Fibroblast of skin of abdomen (primary cell): ENCODE measurements around the gene PIK3CA.
A peak's percentile ranks its signal among the peaks of the same experiment; 100 is the strongest.
"Not testable (repeated sequence)": the region's sequence is repeated elsewhere in the genome, so short reads cannot be mapped to it uniquely, and the experiment has no call there.

Source experiments
- DNase-seq: peaks from one replicate; pipeline ENCODE4 v3.0.0-alpha.2; 2013

Gene PIK3CA

DNA sequence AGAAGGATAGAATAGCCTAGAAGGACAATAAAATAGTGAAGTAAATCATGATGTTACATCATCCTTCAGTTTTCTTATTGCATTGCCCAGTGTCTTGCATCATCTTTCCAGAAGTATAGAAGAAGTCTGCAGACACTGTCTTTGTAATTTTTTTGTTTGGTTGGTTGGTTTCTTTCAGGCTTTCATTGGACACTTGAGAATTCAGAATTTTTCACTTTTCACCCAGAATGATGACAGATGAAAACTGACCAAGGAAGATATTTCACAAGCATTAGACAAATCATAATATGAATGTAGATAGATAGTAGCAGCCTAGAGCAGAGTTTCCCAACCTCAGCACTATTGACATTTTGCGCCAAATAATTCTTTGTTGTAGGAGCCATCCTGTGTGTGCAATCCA is 67.4 kb downstream of the PIK3CA start:
- DNase-seq, result peak; percentile 35

DNA sequence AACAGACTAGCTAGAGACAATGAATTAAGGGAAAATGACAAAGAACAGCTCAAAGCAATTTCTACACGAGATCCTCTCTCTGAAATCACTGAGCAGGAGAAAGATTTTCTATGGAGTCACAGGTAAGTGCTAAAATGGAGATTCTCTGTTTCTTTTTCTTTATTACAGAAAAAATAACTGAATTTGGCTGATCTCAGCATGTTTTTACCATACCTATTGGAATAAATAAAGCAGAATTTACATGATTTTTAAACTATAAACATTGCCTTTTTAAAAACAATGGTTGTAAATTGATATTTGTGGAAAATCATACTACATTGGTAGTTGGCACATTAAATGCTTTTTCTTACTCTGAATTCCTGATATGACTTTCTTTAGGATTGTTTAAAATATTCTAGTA is 70.1 kb downstream of the PIK3CA start:
- DNase-seq, result not testable (repeated sequence)

GRCh38 chr3:179223548-179223947 is 75.4 kb downstream of the PIK3CA start:
- DNase-seq, result no peak

GRCh38 chr3:179224584-179224983 is 76.4 kb downstream of the PIK3CA start:
- no peak for DNase-seq

- peak; percentile 3 for DNase-seq
Observed at GRCh38 chr3:179227349-179227748, 79.2 kb downstream of the PIK3CA start.

GRCh38 chr3:179229177-179229576 is 81.0 kb downstream of the PIK3CA start:
- no peak for DNase-seq

DNA sequence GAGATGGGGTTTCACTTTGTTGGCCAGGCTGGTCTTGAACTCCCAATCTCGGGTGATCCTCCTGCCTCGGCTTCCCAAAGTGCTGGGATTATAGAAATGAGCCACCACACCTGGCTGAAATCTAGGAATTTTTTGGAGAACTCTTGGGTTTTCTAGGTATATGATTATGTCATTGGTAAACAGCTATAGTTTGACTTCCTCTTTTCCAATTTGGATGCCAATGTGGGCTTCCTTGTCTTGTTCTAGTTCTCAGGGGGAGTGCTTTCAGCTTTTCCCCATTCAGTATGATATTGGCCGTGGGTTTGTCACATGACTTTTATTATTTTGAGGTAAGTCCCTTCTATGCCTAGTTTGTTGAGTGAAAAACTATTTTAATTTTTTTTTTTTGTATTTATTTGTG is 84.9 kb downstream of the PIK3CA start:
- DNase-seq, result no peak

DNA sequence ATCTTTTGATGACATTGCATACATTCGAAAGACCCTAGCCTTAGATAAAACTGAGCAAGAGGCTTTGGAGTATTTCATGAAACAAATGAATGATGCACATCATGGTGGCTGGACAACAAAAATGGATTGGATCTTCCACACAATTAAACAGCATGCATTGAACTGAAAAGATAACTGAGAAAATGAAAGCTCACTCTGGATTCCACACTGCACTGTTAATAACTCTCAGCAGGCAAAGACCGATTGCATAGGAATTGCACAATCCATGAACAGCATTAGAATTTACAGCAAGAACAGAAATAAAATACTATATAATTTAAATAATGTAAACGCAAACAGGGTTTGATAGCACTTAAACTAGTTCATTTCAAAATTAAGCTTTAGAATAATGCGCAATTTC is 86.0 kb downstream of the PIK3CA start:
- peak; percentile 16 for DNase-seq

DNA sequence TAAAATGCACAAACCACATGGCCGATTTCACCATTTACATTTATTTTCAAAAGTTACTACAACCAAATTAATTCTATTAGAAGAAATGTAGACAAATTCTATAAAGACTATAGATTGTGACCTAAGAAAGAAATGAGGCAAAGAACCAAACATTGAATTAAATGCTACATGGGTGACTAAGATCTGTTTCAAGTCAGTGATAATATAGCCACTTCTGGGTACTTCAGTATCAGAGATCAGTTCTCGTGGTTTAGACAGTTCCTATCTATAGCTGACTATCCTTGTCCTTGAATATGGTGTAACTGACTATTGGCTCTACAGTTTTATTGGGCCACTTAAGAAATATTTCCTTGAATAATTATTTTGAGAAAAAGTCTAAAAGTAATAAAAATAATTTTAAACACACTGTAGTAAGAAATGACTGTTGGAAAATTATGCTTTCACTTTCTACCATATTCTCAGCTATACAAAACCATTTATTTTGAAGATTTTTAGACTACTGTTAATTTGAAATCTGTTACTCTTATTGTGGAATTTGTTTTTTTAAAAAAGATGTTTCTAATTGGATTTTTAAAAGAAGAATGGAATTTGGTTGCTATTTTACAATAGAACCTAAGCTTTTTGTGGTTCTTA is 88.6 kb downstream of the PIK3CA start:
- no peak for DNase-seq

GRCh38 chr3:179240299-179240698 is 92.1 kb downstream of the PIK3CA start:
- DNase-seq, result not testable (repeated sequence)

GRCh38 chr3:179242859-179243258 is 94.7 kb downstream of the PIK3CA start:
- DNase-seq, result not testable (repeated sequence)

GRCh38 chr3:179244878-179245277 is 96.7 kb downstream of the PIK3CA start:
- peak; percentile 54 for DNase-seq

DNA sequence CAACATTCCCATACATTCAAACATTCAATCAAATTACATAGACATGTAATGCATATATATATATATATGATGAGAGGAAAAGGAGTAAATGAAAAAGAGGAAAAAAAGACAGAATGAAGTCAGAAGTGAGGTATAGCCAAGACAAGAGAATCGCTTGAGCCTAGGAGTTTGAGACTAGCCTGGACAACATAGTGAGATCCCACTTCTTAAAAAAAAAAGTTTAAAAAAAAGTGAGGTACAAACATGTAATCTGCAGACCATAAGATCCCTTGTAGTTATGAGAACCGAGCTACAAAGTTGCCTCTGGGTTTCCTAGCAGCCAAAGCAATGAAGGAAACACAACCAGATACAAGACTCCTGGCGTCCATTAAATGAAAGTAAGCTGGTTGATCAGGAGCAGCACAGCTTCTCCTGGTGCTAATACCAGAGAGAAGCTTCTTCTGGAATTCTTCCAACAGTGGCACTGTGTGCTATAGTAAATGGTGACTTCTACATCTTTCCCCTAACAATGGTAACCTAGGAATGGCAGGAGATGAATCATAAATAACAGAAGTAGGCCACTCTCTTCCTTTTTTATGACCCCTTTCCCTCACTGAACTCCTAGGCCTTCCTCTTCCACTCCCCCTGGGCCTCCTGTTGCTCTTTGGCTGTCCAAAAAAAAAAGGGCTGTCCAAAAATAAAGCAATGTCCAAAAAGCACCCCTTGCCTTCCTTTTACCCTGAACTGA is 99.3 kb downstream of the PIK3CA start:
- no peak for DNase-seq

GRCh38 chr3:179250803-179251476 is 102.8 kb downstream of the PIK3CA start, which contains the start of gene KCNMB3:
KCNMB3 (minus strand) TSS chr3:179251114; CDS start chr3:179250990, 124 bp downstream.
- no peak for DNase-seq

DNA sequence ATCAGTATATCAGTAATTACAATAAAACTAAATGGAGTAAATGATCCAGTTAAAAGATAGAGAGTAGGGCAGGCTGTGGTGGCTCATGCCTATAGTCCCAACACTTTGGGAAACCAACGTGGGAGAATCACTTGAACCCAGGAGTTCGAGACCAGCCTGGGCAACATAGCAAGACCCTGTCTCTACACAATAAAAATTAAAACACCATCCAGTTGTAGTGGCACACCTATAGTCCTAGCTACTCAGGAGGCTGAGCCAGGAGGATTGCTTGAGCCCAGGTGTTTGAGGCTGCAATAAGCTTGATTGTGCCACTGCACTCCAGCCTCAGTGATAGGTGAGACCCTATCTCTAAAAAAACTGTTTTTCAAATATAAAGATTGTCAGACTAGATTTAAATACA is 108.7 kb downstream of the PIK3CA start:
- no peak for DNase-seq

DNA sequence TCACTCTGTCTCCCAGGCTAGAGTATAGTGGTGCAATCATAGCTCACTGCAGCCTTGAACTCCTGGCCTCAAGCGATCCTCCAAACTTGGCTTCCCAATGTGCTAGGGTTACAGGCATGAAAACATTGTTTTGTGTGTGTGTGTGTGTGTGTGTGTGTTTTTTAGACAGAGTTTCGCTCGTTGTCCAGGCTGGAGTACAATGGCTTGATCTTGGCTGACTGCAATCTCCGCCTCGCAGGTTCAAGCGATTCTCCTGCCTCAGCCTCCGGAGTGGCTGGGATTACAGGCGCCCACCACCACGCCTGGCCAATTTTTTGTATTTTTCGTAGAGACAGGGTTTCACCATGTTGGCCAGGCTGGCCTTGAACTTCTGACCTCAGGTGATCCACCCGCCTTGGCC is 109.6 kb downstream of the PIK3CA start:
- not testable (repeated sequence) for DNase-seq

DNA sequence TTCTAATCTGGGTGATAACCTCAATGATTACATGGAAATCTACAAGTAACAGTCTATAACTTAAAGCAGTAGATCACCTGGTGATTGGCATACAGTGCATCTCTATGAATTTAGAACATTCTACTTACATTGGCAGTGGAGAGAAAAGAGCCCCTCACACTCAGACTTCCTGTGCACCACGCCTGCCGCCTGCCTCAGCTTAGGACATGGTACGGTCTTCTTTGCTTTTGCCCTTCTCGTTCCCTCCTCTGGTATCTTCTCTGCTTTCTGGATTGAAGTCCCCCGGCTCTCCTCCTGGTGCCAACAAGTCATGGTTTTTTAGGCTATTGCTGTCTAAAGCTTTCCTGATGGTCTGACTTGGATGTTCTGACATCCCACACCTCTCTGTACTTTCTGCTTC is 110.7 kb downstream of the PIK3CA start:
- DNase-seq, result no peak

GRCh38 chr3:179259959-179260756 is 112.0 kb downstream of the PIK3CA start:
- not testable (repeated sequence) for DNase-seq

DNA sequence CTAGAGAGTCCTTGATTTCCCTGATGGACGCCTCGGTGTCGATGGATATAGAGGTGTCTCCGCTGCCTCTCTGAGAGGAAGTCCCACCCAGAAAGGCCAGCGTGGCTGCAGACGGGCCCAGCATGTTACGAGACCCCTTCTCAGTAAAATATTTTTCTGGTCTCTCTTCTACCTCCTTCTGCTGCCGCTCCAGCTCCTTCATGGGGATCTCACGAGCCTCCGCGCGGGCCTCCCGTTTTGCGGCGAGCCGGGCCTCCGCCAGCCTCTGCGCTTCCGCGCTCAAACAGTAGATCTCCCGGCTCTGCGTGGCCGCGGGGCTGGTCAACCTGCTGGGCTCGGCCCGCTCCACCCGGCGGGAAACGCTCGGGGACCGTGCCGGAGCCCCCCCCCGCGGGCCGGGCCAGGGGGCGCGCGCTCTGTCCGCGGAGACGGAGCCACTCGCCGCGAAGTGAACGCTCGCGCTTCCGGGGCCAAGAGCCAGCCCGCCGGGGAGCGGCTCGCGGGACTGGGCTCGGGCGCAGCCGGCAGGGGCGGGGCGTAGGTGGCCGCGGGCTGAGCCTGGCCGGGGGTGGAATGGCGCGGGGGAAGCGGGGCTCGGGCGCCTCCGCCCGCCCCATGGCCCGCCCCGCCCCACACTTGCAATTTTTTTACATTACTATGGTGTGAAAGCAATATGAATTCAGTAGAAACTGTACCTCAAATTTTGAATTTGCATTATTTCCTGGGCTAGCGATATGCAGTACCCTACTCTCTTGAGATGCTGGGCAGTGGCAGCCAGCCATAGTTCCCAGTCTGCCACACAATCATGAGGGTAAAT is 113.0 kb downstream of the PIK3CA start:
- peak; percentile 71 for DNase-seq

DNA sequence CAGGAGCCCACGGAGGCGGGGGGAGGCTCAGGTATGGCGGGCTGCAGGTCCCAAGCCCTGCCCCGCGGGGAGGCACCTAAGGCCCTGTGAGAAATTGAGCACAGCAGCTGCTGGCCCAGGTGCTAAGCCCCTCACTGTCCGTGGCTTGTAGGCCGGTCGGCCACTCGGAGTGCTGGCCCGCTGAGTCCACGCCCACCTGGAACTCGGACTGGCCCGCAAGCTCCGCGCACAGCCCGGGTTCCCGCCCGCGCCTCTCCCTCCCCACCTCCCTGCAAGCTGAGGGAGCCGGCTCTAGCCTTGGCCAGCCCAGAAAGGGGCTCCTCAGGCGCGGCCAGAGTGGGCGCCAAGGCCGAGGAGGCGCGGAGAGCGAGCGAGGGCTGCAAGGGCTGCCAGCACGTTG is 115.0 kb downstream of the PIK3CA start:
- no peak for DNase-seq

DNA sequence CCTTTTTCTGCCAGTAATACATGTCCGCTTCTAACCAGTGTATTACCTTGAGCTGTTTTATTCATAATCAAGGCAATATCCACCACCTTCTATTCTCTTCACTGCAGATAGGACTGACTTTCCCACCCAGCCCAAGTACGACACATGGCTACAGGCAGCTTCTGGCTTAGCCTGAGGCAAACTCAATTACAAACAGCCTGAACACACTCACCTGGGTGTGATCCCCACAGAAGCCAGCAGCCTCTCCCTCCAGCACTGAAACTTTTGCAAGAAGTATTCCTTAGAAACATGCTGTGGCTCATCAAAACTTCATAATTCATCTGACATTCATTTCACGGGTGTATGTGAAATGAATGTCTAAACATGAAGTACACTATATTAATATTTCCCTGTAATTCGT is 116.3 kb downstream of the PIK3CA start:
- no peak for DNase-seq

- DNase-seq, result no peak
Observed at GRCh38 chr3:179265092-179265491, 116.9 kb downstream of the PIK3CA start.
